Endometrial microvascular endothelial cells (primary cell): ENCODE data around the gene F13A1. TPM values are rescaled to one million over a fixed set of nuclear protein-coding genes. Genes with fewer than 3 reads are reported as not detected.

ENCODE experiments used
- in situ Hi-C: cut with HindIII; loops from 2 replicates; pipeline ENCODE4 v1.10.0; 2017; ENCODE audit warnings: low sequenced_read_pairs, low pct_unique_long_range_greater_than_20kb; ENCODE audit errors: inconsistent ontology term
- total RNA-seq: library from RNA; depleted of rRNA; stranded (reverse); fragments of >200 nt; gene quantifications from one replicate; pipeline ENCODE4 v1.2.3, GENCODE V29; 2015; ENCODE audit errors: inconsistent ontology term

Gene F13A1
- total RNA-seq, 1 donor from 2014 or later = not detected

DNA sequence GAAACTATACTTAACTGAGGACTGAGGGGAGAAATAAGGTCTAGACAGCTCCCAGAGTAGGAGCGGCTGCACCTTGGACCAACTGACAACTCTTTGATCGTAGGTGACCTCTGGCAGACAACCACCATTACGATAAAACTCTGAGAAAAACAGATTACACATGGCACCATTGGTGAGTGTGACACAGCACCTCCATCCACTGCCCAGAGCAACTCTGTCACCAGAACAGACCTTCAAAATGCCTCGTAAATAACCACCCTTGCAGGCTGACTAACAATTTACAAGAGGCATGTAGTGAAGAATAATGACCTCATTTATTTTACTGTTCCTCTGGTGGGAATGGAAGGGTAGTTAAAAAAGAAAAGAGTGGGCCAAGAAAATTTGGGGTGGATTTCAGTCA lies 64.2 kb downstream of the F13A1 start:
- in situ Hi-C loops = no loop called here

GRCh38 chr6:6251555-6252280 lies 68.7 kb downstream of the F13A1 start:
- in situ Hi-C loops = no loop called here

- in situ Hi-C loops = no loop called here
Measured at GRCh38 chr6:6248651-6249050, 71.8 kb downstream of the F13A1 start.

DNA sequence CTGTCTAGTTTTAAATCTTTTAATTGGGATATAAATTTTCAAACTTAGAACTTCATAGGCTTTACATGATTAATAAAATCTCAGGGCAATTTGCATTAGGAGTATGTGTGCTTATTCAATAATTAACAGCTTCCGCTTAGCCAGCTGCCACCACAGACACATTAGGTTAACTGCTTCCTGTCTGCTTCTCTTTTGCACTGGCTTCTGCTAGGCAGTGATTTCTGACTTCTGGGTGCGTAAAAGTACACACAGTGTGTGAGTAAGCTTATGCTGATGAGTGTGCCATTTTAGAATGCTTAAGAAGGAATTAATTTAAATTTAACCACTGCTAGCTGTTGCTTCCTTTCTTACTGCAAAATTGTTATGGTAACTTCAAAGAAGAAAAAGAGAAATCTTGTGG lies 73.9 kb downstream of the F13A1 start:
- in situ Hi-C loops = no loop called here

DNA sequence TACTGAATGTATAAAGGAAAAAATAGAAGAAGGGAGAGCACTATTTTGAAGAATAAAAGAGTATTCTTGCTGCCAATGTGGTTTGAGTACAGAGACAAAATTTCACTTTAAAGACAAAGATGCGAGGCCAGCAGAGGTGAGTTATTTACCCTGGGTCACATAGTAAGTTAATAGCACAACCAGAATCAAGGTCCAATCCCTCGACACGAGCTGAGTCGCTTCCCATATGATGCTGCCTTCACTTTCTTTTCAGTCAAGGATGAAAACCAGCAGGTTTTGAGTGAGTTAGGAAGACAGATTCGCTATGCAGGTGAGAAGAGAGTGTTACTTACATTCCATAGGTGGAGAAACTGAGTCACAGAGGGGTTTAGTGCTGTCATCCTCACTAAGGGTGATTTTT lies 75.8 kb downstream of the F13A1 start:
- in situ Hi-C loops = no loop called here

DNA sequence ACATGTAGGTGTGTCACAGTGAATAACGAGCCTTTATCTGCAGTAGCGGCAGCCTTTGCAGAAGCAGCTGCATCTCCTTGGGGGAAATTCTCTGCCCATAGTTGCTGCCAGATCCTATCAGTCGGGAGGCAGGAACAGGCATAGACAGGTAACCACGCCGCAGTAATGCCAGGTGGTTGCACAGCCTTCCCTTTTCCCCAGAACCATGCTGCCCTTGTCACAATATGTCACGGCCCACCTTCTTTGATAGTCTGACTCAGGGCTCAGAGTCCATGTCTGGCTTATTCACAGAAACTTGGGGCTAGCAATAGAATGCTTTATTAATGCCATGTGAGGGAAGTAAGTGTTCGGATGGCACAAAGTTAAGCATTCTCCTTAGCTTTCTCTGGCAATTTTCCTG lies 76.6 kb downstream of the F13A1 start:
- in situ Hi-C loops = no loop called here

- in situ Hi-C loops = no loop called here
Measured at GRCh38 chr6:6239598-6240581, 80.6 kb downstream of the F13A1 start.

DNA sequence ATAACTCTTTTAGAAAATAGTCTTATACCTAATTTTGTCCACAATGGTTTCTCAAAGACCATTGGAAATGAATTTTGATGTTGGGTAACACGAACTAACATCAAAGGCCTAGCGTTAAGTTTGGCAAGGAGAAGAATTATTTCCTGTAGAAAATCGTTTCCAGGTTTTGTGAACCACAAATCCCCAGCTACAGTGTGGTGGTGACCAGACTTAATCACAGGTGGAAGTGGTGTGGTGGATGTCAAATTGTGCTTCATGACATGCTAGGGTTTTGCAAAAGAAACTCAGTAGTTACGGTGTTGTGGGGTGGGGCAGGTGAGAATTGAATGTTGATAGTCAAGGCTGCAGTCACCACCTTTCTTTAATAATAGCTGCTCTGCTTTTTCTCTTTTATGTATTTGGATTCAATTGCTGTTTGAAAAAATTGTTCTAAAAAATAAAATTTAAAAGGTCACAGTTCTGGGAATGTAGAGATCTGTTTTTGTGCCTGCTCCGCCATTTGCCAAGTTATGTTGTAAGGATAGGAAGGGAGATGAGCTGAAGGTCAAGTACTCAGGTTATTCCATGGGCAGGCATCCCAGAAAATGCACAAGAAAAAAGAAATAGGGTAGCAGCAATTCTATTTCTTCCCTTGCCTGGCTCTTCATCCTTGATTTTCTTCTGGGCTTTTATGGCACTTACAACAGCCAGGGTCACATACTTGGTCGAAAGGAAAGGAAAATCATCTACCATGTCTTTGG lies 83.6 kb downstream of the F13A1 start:
- in situ Hi-C loops = no loop called here

GRCh38 chr6:6235786-6236185 lies 84.7 kb downstream of the F13A1 start:
- in situ Hi-C loops = no loop called here

GRCh38 chr6:6234963-6235362 lies 85.5 kb downstream of the F13A1 start:
- in situ Hi-C loops = no loop called here

- in situ Hi-C loops = no loop called here
Measured at GRCh38 chr6:6230286-6230685, 90.2 kb downstream of the F13A1 start.

- in situ Hi-C loops = no loop called here
Measured at GRCh38 chr6:6227896-6228295, 92.6 kb downstream of the F13A1 start.

GRCh38 chr6:6225885-6226529 lies 94.5 kb downstream of the F13A1 start:
- in situ Hi-C loops = no loop called here

DNA sequence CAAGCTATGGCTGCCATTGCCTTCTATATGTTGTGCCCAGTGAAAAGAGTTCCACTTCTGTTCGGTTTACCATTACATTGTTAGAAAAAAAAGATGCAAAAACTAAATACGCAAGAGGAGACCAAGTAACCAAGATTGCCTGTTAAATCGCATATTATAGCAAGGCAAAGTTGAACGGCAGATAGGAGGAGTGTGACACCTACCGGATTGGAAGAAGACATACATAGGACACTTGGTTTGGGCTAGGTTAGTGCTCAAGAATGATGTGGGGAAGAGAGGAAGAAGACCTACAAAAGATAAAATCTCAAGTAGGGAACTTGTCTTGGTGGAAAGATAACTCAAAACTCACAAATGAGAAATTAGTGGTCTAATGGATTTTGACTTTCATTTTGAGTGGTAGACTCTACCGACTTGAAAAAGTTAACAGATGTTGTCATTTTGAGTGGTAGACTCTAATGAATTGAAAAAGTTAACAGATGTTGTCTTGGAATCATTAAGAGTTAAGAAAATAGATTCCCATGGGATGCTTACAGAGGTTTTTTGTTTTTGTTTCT lies 95.5 kb downstream of the F13A1 start:
- in situ Hi-C loops = no loop called here

GRCh38 chr6:6221787-6222535 lies 98.5 kb downstream of the F13A1 start:
- in situ Hi-C loops = no loop called here

- in situ Hi-C loops = no loop called here
Measured at GRCh38 chr6:6220718-6221117, 99.7 kb downstream of the F13A1 start.

- in situ Hi-C loops = no loop called here
Measured at GRCh38 chr6:6219716-6220115, 100.7 kb downstream of the F13A1 start.

- in situ Hi-C loops = no loop called here
Measured at GRCh38 chr6:6218759-6219085, 101.7 kb downstream of the F13A1 start.
